Fibroblast of villous mesenchyme (primary cell): ENCODE data around the gene PCYT1B. TPM values are rescaled to one million over a fixed set of nuclear protein-coding genes. Genes with fewer than 3 reads are reported as not detected.

Source experiments
- DNase-seq: peaks from one replicate; pipeline ENCODE4 v3.0.0-alpha.2; 2010; ENCODE audit warnings: low read depth
- H3K4me3 ChIP-seq: 2 replicates; pipeline ENCODE4 v1.5.1; 2011; ENCODE audit warnings: low read depth, mild to moderate bottlenecking, low read length
- CTCF ChIP-seq: IDR thresholded peaks from 2 replicates; pipeline ENCODE4 v1.5.1; 2012; ENCODE audit warnings: low read depth, mild to moderate bottlenecking, low read length; ENCODE audit not compliant: insufficient read depth
- total RNA-seq: library from RNA; depleted of rRNA; stranded (reverse); fragments of >200 nt; gene quantifications from 2 replicates; pipeline ENCODE4 v1.2.3, GENCODE V29; 2012

The PCYT1B gene
- total RNA-seq, 1 donor: 0.86 TPM

DNA sequence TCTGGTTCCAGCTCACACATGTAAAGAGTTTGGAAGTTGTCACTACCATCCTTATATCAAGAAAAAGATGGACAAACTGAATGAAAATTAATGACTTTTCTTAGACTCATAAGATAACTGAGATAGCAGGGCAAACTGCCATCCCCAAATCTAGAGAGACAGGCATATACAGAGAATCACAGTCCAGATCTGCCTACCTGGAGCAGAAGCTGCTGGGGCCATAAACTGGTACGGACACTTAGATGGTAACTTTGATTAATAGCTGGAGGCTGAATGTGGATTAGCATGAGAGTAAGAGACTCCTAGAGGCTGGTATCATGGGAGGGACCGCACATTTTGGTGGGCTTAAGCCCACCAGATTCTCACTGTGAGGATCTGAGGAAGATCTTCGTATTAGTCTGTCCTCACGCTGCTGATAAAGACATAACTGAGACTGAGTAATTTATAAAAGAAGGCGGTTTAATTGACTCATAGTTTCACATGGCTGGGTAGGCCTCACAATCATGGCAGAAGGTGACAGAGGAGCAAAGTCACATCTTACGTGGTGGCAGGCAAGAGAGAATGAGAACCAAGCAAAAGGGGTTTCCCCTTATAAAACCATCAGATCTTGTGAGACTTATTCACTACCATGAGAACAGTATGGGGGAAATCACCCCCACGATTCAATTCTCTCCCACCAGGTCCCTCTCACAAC lies 35.7 kb upstream of the PCYT1B start:
- H3K4me3 ChIP-seq: no peak overlapping the region
- DNase-seq: no peak
- no peak for TF ChIP-seq CTCF

DNA sequence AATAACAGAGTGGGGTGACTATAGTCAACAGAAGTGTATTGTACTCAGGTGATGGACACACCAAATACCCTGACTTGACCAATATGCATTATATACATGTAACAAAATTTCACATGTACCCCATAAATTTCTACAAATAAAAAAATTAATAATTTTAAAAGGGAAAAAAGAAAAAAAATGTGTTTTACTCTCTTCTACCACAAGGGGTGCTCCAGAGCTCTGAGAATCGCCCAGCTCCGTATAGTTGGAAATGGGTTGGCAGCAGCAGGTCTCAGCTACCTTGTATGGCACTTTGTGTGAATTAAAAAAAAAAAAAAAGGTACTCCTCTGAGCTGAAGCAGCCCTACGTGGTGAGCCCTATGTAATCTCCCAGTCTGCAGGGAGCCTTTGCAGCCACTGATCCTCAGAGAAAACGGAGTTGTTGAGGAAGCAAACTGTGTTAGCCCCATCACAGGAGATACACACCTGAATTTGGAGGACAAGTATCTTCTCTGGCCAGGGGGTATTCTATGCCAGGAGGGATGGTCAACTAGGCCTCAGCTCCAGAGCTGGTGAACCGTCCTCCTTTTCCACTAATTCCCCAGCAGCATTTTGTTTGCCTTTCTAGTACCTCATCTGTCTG lies 29.4 kb upstream of the PCYT1B start:
- no peak overlapping the region for H3K4me3 ChIP-seq
- no peak for DNase-seq
- TF ChIP-seq CTCF: peak; percentile 56

DNA sequence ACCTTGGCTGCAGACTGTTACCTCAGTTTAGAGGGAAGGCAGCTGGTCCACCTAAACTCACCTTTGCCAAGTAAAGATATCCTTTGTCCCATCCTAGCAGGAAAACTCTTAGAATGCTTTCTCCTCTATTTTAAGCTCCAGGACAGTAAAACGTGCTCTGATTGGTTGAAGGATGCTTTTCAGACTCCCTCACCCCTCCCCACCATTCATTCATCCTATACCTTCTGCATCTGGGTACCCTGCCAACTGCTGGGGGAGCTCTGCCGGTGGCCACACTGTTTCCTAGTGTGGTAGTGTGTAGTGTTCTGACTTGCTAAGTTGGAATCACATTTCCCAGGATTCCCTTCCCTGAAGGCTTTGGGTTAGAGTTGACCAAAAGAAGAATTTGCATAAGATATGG lies 26.3 kb upstream of the PCYT1B start:
- DNase-seq: no peak
- H3K4me3 ChIP-seq: no peak overlapping the region
- TF ChIP-seq CTCF: no peak

DNA sequence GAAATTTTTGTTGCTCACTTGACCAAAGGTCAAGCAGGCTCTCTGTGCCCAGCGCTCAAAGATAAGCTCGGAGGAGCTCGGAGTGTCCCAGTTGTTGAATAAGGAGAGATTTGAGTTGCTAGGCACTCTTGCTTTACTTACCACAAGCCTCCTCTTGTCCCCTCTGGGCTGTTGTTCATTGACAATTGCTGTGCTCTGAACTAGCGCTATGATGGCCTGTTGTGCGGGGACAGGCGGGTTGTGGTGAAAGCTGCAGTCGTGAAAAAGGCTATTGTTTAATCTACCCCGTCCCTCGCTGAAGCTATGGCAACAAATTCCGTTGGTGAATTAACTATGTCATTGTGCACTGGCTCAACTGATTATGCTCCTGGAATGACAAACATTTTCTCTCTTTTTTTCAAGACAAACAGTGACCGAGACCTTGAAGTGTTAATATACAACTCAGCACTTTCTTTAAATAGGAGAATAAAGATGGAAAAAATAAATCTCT lies 25.6 kb upstream of the PCYT1B start:
- no peak for DNase-seq
- TF ChIP-seq CTCF: no peak
- no peak overlapping the region for H3K4me3 ChIP-seq

GRCh38 chrX:24668111-24668510 lies 21.0 kb upstream of the PCYT1B start:
- no peak overlapping the region for H3K4me3 ChIP-seq
- TF ChIP-seq CTCF: no peak
- DNase-seq: peak; percentile 23

GRCh38 chrX:24662352-24662751 lies 15.2 kb upstream of the PCYT1B start:
- H3K4me3 ChIP-seq: no peak overlapping the region
- no peak for TF ChIP-seq CTCF
- DNase-seq: no peak
